Neuronal stem cell (in vitro differentiated cells): ENCODE measurements around the gene FCHSD2.
"Not testable (repeated sequence)": the region's sequence is repeated elsewhere in the genome, so short reads cannot be mapped to it uniquely, and the experiment has no call there.

ENCODE experiments used
- DNase-seq: peaks from one replicate; pipeline ENCODE4 v3.0.0-alpha.2; 2013; ENCODE audit warnings: low spot score
- H2AFZ ChIP-seq: one replicate; pipeline ENCODE4 v1.6.1; 2013; ENCODE audit warnings: mild to moderate bottlenecking, low read length, inconsistent platforms
- H2AK5ac ChIP-seq: 2 replicates; pipeline ENCODE4 v1.6.1; 2013; ENCODE audit warnings: low read depth, mild to moderate bottlenecking, inconsistent platforms, low read length, moderate library complexity, mixed read lengths
- H2BK120ac ChIP-seq: 2 replicates; pipeline ENCODE4 v1.6.1; 2013; ENCODE audit warnings: low read depth, mild to moderate bottlenecking, inconsistent platforms, low read length, moderate library complexity, mixed read lengths
- H2BK12ac ChIP-seq: one replicate; pipeline ENCODE4 v1.6.1; 2013; ENCODE audit warnings: low read length, inconsistent platforms
- H2BK15ac ChIP-seq: 2 replicates; pipeline ENCODE4 v1.6.1; 2013; ENCODE audit warnings: mild to moderate bottlenecking, low read length, inconsistent platforms, mixed read lengths
- H2BK5ac ChIP-seq: one replicate; pipeline ENCODE4 v1.6.1; 2013; ENCODE audit warnings: inconsistent platforms, mild to moderate bottlenecking, low read length, moderate library complexity
- H3K14ac ChIP-seq: one replicate; pipeline ENCODE4 v1.6.1; 2013; ENCODE audit warnings: low read length, inconsistent platforms
- H3K18ac ChIP-seq: 2 replicates; pipeline ENCODE4 v1.6.1; 2013; ENCODE audit warnings: low read length, inconsistent platforms
- H3K23ac ChIP-seq: 2 replicates; pipeline ENCODE4 v1.6.1; 2013; ENCODE audit warnings: low read depth, mild to moderate bottlenecking, mixed read lengths, low read length, inconsistent platforms; ENCODE audit not compliant: poor library complexity
- H3K27ac ChIP-seq: replicated peaks from 3 replicates; pipeline ENCODE4 v1.5.1; 2013; ENCODE audit warnings: low read length, inconsistent platforms
- H3K27me3 ChIP-seq, 3 experiments: 2 replicates each; pipeline ENCODE4 v1.6.1; 2013; ENCODE audit warnings: low read length in 3 of 3, mild to moderate bottlenecking in 2 of 3, inconsistent platforms in 1 of 3, low read depth in 1 of 3, mixed read lengths in 1 of 3, moderate library complexity in 1 of 3; ENCODE audit not compliant: control insufficient read depth in 3 of 3, insufficient read depth in 3 of 3
- H3K36me3 ChIP-seq, 2 donors: replicated peaks in 1 of 2; 2 replicates each; pipeline ENCODE4 v1.6.1; 2013; ENCODE audit warnings: low read length in 2 of 2; ENCODE audit not compliant: control insufficient read depth in 2 of 2, insufficient read depth in 2 of 2
- H3K4ac ChIP-seq: 2 replicates; pipeline ENCODE4 v1.6.1; 2013; ENCODE audit warnings: inconsistent platforms, mild to moderate bottlenecking, low read length, moderate library complexity
- H3K4me1 ChIP-seq, 2 donors: 1 replicate in 1 of 2; 2 replicates in 1 of 2; pipeline ENCODE4 v1.6.1; 2013; ENCODE audit warnings: low read length in 2 of 2, low read depth in 1 of 2; ENCODE audit not compliant: control insufficient read depth in 2 of 2, insufficient read depth in 1 of 2
- H3K4me2 ChIP-seq: one replicate; pipeline ENCODE4 v1.6.1; 2013; ENCODE audit warnings: mild to moderate bottlenecking, low read length, inconsistent platforms; ENCODE audit not compliant: insufficient read depth, poor library complexity, severe bottlenecking
- H3K4me3 ChIP-seq, 2 donors: 2 replicates each; pipeline ENCODE4 v1.5.1; 2013; ENCODE audit warnings: low read length in 2 of 2, mild to moderate bottlenecking in 2 of 2, inconsistent platforms in 1 of 2, moderate library complexity in 1 of 2
- H3K79me1 ChIP-seq: one replicate; pipeline ENCODE4 v1.6.1; 2013; ENCODE audit warnings: low read depth, mild to moderate bottlenecking, inconsistent platforms, low read length, moderate library complexity
- H3K9ac ChIP-seq: one replicate; pipeline ENCODE4 v1.6.1; 2013; ENCODE audit warnings: mild to moderate bottlenecking, low read depth, low read length, inconsistent platforms; ENCODE audit not compliant: poor library complexity
- H3K9me3 ChIP-seq, 2 donors: replicated peaks in 1 of 2; 2 replicates each; pipeline versions ENCODE3 to v1.6.1; 2013; ENCODE audit warnings: low read length in 2 of 2, mild to moderate bottlenecking in 2 of 2, inconsistent platforms in 1 of 2, low read depth in 1 of 2, mixed read lengths in 1 of 2, moderate library complexity in 1 of 2; ENCODE audit not compliant: control insufficient read depth in 2 of 2, insufficient read depth in 1 of 2
- H4K8ac ChIP-seq: one replicate; pipeline ENCODE4 v1.6.1; 2013; ENCODE audit warnings: low read depth, mild to moderate bottlenecking, inconsistent platforms, low read length, moderate library complexity
- H4K91ac ChIP-seq: one replicate; pipeline ENCODE4 v1.6.1; 2013; ENCODE audit warnings: low read length, low read depth, mild to moderate bottlenecking, inconsistent platforms; ENCODE audit not compliant: poor library complexity
- WGBS, 2 donors: extraction: QIAGEN DNeasy Blood & Tissue Kit; methylation state at CpG; one replicate each; pipeline ENCODE4 v1.1.7; 2013; ENCODE audit warnings: missing lambda C conversion rate in 2 of 2, mixed read lengths in 1 of 2; ENCODE audit not compliant: insufficient read length in 2 of 2, insufficient replicate concordance in 1 of 2; ENCODE audit errors: extremely low coverage in 2 of 2; 5-methylcytosine and 5-hydroxymethylcytosine counted together

FCHSD2 gene

DNA sequence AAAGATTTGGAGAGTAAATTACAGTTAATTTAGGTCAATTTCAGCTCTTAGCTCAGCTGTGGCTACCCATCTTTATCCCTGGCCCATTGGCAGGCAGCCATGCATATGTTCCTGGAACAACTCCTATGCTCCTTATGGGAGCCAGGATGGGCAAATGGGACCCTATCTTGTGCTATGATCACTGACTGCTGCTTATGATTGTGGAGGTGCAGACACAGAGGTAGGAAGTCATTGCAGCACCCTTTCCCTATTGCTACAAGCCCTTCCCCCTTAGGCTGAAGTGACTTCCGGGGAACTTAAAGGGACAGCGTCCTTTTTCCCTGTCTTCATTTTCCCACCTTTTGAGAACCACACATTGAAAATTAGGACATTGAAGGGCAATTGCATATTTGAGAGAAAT, 112.7 kb downstream of the FCHSD2 start:
- no peaks in the 10 kb centered on the region for H3K27me3 ChIP-seq
- H3K36me3 ChIP-seq, result no peaks in the 10 kb centered on the region
- no peak overlapping the region for H2BK5ac ChIP-seq
- no peak overlapping the region for H3K27ac ChIP-seq
- H2BK12ac ChIP-seq, result no peak overlapping the region
- no peak overlapping the region for H3K4me2 ChIP-seq
- H2AK5ac ChIP-seq, result no peak overlapping the region
- no peak overlapping the region for H2BK120ac ChIP-seq
- no peaks in the 10 kb centered on the region for H3K79me1 ChIP-seq
- WGBS, 2 donors, result no CpG with 5 or more reads among the region's 2 CpGs
- no peak overlapping the region for H3K9ac ChIP-seq
- no peak overlapping the region for H3K4ac ChIP-seq
- H3K4me1 ChIP-seq, result no peaks in the 10 kb centered on the region
- no peak for DNase-seq
- no peak overlapping the region for H2AFZ ChIP-seq
- no peak overlapping the region for H2BK15ac ChIP-seq
- no peak overlapping the region for H3K18ac ChIP-seq
- H4K91ac ChIP-seq, result no peak overlapping the region
- no peak overlapping the region for H3K14ac ChIP-seq
- H3K23ac ChIP-seq, result no peak overlapping the region
- no peak overlapping the region for H3K4me3 ChIP-seq
- no peak overlapping the region for H4K8ac ChIP-seq
- H3K9me3 ChIP-seq, result peaks cover 9 to 20% of the 10 kb centered on the region in 2 donors

DNA sequence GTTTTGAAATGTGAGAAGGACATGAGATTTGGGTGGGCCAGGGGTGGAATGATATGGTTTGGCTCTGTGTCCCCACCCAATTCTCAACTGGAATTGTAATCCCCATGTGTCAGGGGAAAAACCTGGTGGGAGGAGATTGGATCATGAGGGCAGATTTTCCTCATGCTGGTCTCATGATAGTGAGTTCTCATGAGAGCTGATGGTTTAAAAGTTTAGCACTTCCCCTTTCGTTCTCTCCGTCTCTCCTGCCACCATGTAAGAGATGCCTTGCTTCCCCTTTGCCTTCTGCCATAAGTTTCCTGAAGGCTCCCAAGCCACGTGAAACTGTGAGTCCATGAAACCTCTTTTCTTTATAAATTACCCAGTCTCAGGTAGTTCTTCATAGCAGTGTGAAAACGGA, 113.5 kb downstream of the FCHSD2 start:
- no peak overlapping the region for H4K91ac ChIP-seq
- no peak overlapping the region for H3K4me2 ChIP-seq
- H3K27me3 ChIP-seq, result no peaks in the 10 kb centered on the region
- no peak overlapping the region for H2BK5ac ChIP-seq
- H3K27ac ChIP-seq, result no peak overlapping the region
- no peaks in the 10 kb centered on the region for H3K4me1 ChIP-seq
- H3K9me3 ChIP-seq, result peaks cover 9 to 24% of the 10 kb centered on the region in 2 donors
- no peak overlapping the region for H2AK5ac ChIP-seq
- no peak overlapping the region for H2BK15ac ChIP-seq
- H2BK120ac ChIP-seq, result no peak overlapping the region
- no CpG with 5 or more reads among the region's 4 CpGs for WGBS, 2 donors
- H4K8ac ChIP-seq, result no peak overlapping the region
- H3K4me3 ChIP-seq, result no peak overlapping the region
- no peaks in the 10 kb centered on the region for H3K36me3 ChIP-seq
- H3K14ac ChIP-seq, result no peak overlapping the region
- no peaks in the 10 kb centered on the region for H3K79me1 ChIP-seq
- no peak overlapping the region for H2BK12ac ChIP-seq
- H3K23ac ChIP-seq, result no peak overlapping the region
- no peak overlapping the region for H3K18ac ChIP-seq
- H3K9ac ChIP-seq, result no peak overlapping the region
- DNase-seq, result no peak
- H2AFZ ChIP-seq, result no peak overlapping the region
- no peak overlapping the region for H3K4ac ChIP-seq

DNA sequence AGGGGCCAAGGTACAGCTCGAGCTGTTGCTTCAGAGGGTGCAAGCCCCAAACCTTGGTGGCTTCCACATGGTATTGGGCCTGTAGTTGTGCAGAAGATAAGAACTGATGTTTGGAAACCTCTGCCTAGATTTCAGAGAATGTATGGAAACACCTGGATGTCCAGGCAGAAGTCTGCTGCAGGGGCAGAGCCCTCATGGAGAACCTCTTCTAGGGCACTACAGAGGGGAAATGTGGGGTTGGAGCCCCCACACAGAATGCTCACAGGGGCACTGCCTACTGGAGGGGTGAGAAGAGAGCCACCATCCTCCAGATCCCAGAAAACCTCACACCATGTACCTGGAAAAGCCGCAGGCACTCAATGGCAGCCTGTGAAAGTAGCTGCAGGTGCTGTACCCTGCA, 114.3 kb downstream of the FCHSD2 start:
- H3K14ac ChIP-seq, H3K18ac ChIP-seq, H2BK5ac ChIP-seq, H2AFZ ChIP-seq, H3K36me3 ChIP-seq, H4K8ac ChIP-seq, H3K4me3 ChIP-seq, H3K79me1 ChIP-seq, H3K27ac ChIP-seq, H2BK15ac ChIP-seq, H4K91ac ChIP-seq, H2BK12ac ChIP-seq, H2AK5ac ChIP-seq, H2BK120ac ChIP-seq, H3K4me2 ChIP-seq, H3K9ac ChIP-seq, H3K4ac ChIP-seq, H3K27me3 ChIP-seq, DNase-seq, H3K4me1 ChIP-seq, H3K23ac ChIP-seq: not testable (repeated sequence)
- H3K9me3 ChIP-seq, result peaks cover 9 to 24% of the 10 kb centered on the region in 2 donors
- WGBS, 2 donors, result no CpG with 5 or more reads among the region's 2 CpGs

DNA sequence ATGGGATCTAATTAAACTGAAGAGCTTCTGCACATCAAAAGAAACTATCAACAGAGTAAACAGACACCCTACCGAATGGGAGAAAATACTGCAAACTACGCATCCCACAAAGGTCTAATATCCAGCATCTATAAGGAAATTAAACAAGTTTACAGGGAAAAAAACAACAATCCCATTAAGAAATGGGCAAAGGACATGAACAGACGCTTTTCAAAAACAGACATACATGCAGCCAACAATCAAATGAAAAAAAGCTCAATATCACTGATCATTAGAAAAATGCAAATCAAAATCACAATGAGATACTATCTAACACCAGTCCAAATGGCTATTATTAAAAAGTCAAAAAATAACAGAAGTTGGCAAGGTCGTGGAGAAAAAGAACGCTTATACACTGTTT, 117.5 kb downstream of the FCHSD2 start:
- Histone ChIP-seq H2BK12ac (no peak overlapping the region), H2AFZ (no peak overlapping the region), H3K27me3 (no peaks in the 10 kb centered on the region), H4K91ac (no peak overlapping the region), H3K18ac (no peak overlapping the region), H2BK120ac (no peak overlapping the region), H3K79me1 (no peaks in the 10 kb centered on the region), H3K4ac (no peak overlapping the region), H3K23ac (no peak overlapping the region), H3K4me3 (no peak overlapping the region), H3K9ac (no peak overlapping the region), H3K9me3 (peaks cover 9 to 28% of the 10 kb centered on the region in 2 donors), H3K4me2 (no peak overlapping the region), H3K27ac (no peak overlapping the region), H2AK5ac (no peak overlapping the region), H3K36me3 (no peaks in the 10 kb centered on the region), H2BK5ac (no peak overlapping the region), H3K4me1 (no peaks in the 10 kb centered on the region), H3K14ac (no peak overlapping the region), H4K8ac (no peak overlapping the region), H2BK15ac (no peak overlapping the region)
- no peak for DNase-seq
- WGBS, 2 donors, result no CpG with 5 or more reads among the region's 5 CpGs
